Suprapubic skin (tissue), 4 donors: ENCODE measurements around the gene PDZD8. TPM values are rescaled to one million over a fixed set of nuclear protein-coding genes. Genes with fewer than 3 reads are reported as not detected.

Experiments used
- DNase-seq, 2 donors: peaks; one replicate each; pipeline ENCODE4 v3.0.0-alpha.2; 2019; ENCODE audit warnings: low spot score in 2 of 2
- H3K27ac ChIP-seq: fragments of 200-600 bp; sonication (generic); one replicate; pipeline ENCODE4 v1.5.1; 2019
- H3K27me3 ChIP-seq: fragments of 200-600 bp; sonication (generic); one replicate; pipeline ENCODE4 v1.5.1; 2019
- H3K36me3 ChIP-seq: fragments of 200-600 bp; sonication (generic); one replicate; pipeline ENCODE4 v1.5.1; 2019
- H3K4me1 ChIP-seq: fragments of 200-600 bp; sonication (generic); one replicate; pipeline ENCODE4 v1.5.1; 2019
- H3K4me3 ChIP-seq: fragments of 200-600 bp; sonication (generic); one replicate; pipeline ENCODE4 v1.5.1; 2019; ENCODE audit warnings: mild to moderate bottlenecking
- H3K9me3 ChIP-seq: fragments of 200-600 bp; sonication (generic); one replicate; pipeline ENCODE4 v1.5.1; 2019
- EP300 ChIP-seq: sonication (generic); formaldehyde crosslinking; IDR thresholded peaks from one replicate; pipeline ENCODE4 v1.6.1; 2017; ENCODE audit warnings: antibody characterized with exemption
- POLR2A ChIP-seq, 2 donors: fragments of 450-650 bp; IDR thresholded peaks; one replicate each; pipeline ENCODE4 v1.6.1; 2017; ENCODE audit warnings: antibody characterized with exemption in 2 of 2, mild to moderate bottlenecking in 2 of 2, moderate library complexity in 2 of 2
- POLR2AphosphoS5 ChIP-seq, 3 donors: sonication (generic); formaldehyde crosslinking; IDR thresholded peaks; one replicate each; pipeline ENCODE4 v1.6.1; 2017; ENCODE audit warnings: antibody characterized with exemption in 3 of 3
- WGBS: methylation state at CpG from one replicate; pipeline ENCODE4 v1.1.5; 2018; 5-methylcytosine and 5-hydroxymethylcytosine counted together
- total RNA-seq, 4 donors: library from RNA; depleted of rRNA; stranded (reverse); fragments of >200 nt; gene quantifications; one replicate each; pipeline ENCODE4 v1.1.0, GENCODE V29; 2016
- TF ChIP-seq, protein P1 (sequence below), 2 donors: fragments of 200-600 bp in 1 of 2; fragments of 450-650 bp in 1 of 2; sonication (generic) in 1 of 2; IDR thresholded peaks; one replicate each; pipeline ENCODE4 v1.5.1; 2016 to 2019; ENCODE audit warnings: antibody characterized with exemption in 2 of 2, mild to moderate bottlenecking in 1 of 2, moderate library complexity in 1 of 2

The PDZD8 gene
- total RNA-seq, 4 donors from 2014 or later: 23.7 to 46.2 (median 36.4) TPM

DNA sequence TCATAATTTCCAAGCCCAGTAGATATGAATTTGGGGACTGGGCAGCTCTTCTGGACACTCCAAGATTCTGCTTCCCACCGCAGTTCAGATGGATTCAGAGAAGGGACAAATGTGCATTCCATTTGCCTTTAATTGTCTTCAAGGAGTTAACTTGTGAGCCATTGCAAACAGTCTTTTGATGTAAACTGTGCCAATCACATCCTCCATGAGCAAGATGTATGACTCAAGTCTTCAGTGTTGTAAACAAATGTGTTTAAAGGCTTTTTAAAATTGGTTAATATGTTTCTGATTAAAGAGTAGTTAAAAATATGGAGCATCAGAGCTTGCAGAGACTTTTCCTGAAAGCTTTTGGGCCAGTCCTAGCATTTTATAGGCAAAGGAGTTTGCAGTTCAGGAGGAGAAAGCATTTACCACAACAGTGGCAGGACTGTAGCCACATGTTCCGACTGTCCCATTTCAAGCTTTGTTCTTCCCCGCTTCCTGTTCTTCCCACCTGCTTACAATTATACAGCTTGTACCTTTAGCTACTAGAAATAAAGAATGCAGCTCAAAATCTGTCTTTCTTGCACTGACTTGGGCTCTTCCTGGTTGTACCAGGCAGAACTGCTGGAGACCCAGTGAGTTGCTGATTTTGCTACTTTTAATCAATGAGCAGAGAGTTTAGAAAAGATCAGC, 128.1 kb downstream of the PDZD8 start:
- no peak overlapping the region for H3K4me3 ChIP-seq
- peaks cover 41% of the 10 kb centered on the region for H3K27me3 ChIP-seq
- H3K4me1 ChIP-seq: no peaks in the 10 kb centered on the region
- TF ChIP-seq POLR2AphosphoS5 (IDR thresholded peaks at IDR 0.05): no peak
- TF ChIP-seq EP300: no peak
- TF ChIP-seq, protein P1, sequence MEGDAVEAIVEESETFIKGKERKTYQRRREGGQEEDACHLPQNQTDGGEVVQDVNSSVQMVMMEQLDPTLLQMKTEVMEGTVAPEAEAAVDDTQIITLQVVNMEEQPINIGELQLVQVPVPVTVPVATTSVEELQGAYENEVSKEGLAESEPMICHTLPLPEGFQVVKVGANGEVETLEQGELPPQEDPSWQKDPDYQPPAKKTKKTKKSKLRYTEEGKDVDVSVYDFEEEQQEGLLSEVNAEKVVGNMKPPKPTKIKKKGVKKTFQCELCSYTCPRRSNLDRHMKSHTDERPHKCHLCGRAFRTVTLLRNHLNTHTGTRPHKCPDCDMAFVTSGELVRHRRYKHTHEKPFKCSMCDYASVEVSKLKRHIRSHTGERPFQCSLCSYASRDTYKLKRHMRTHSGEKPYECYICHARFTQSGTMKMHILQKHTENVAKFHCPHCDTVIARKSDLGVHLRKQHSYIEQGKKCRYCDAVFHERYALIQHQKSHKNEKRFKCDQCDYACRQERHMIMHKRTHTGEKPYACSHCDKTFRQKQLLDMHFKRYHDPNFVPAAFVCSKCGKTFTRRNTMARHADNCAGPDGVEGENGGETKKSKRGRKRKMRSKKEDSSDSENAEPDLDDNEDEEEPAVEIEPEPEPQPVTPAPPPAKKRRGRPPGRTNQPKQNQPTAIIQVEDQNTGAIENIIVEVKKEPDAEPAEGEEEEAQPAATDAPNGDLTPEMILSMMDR (IDR thresholded peaks at IDR 0.05): no peak
- TF ChIP-seq POLR2A (IDR thresholded peaks at IDR 0.05): no peak
- no peak for DNase-seq
- no peaks in the 10 kb centered on the region for H3K36me3 ChIP-seq
- WGBS: 68% methylated on average over 3 of the region's 3 CpGs
- no peak overlapping the region for H3K27ac ChIP-seq
- no peaks in the 10 kb centered on the region for H3K9me3 ChIP-seq

DNA sequence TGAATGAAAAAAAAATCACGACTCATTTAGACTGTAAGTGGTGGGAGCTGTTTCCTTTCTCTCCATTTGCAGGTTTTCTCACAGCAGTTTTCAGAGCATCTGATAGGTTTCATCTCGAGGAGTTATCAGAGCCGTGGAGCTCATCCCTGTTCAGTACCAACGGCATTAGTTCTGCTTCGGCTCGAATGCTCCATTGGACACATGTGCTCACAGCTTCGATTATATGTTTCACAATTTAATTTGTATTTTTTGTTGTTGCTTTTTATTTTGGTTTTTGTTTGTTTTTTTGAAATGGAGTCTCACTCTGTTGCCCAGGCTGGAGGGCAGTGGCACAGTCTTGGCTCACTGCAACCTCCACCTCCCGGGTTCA, 132.8 kb downstream of the PDZD8 start:
- no peaks in the 10 kb centered on the region for H3K9me3 ChIP-seq
- TF ChIP-seq, protein P1 (IDR thresholded peaks at IDR 0.05): no peak
- no peak for TF ChIP-seq POLR2AphosphoS5 (IDR thresholded peaks at IDR 0.05)
- TF ChIP-seq POLR2A (IDR thresholded peaks at IDR 0.05): no peak
- TF ChIP-seq EP300: no peak
- H3K36me3 ChIP-seq: no peaks in the 10 kb centered on the region
- peaks cover 12% of the 10 kb centered on the region for H3K4me1 ChIP-seq
- H3K27me3 ChIP-seq: peaks cover 75% of the 10 kb centered on the region
- DNase-seq: no peak
- H3K4me3 ChIP-seq: no peak overlapping the region
- WGBS: 85% methylated on average over 8 of the region's 8 CpGs
- no peak overlapping the region for H3K27ac ChIP-seq

DNA sequence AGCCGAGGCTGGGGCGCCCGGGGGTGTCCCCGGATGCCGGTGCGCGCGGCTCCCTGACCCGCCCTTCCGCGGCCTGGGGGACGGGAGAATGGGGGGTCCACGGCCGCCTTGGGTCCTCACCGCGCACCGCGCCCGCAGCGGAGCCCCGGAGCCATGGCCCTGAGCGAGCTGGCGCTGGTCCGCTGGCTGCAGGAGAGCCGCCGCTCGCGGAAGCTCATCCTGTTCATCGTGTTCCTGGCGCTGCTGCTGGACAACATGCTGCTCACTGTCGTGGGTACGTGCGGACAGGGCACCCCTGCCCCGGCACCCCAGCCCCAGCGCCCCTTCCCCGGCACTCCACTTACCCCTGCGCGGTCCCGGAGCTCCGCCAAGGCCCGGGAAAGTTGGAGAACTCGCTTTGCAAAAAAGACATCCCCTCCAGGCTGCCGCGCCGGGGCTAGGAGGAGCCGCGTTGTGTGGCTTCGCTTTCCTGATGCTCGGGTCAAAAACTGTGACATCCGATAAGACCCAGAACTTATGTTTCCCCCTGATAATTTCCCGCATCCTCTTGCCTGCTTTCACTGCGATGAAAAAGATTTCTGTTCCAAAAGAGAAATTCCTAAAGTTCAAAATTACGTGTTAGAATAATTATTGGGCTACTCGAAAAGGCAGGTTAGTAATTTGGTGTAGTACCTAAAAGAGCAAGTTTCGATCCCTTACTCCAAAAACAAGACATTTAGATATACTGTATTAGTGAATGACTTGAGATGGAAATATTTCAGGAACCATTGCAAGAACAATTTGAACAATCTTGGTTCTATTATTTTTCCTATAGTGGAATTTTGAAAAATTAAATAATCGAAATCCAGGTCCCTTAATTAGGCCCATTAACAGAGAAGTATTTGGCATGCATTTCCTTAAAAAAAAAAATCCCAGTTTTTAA, 133.4 kb downstream of the PDZD8 start:
- DNase-seq: no peak
- 12% methylated on average over 22 of the region's 56 CpGs for WGBS
- peaks cover 71% of the 10 kb centered on the region for H3K27me3 ChIP-seq

DNA sequence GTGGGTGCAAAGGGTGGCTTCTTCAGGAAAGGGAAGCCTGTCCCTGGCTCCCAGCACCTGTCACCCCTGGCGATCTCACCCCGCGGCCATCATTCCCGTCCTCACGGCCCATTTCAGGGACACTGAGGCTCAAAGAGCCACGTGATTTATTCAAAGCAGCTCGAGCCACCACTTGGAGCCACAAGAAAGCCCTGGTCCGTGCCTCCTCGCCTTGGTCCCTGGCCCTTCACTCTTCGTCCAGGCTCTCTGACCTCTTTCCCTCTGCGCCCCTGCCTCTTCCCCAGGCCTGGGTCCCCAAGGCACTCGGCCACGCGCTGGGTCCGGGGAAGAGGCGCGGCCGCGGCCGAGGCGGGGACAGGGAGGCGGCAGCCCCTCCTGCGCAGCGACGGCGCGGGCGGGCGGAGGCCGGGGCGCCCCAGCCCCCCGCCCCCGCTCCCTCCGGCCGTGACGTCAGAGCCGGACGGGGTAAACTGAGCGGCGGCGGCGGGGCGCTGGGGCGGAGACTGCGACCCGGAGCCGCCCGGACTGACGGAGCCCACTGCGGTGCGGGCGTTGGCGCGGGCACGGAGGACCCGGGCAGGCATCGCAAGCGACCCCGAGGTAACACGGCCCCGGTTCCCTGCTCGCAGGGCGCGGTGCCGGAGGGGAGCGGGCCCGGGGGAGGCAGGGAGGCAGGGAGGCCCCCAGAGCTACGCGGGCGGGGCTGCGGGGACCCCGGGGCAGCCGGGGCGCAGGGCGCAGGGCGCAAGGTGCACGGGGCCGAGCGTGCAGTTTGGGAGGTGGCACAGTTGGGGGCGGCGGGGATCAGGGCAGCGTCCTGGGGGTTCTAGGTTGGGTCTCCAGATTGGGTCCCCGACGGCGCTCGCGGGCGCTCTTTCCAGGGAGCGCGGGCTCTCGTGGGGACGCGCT, 134.4 kb downstream of the PDZD8 start, which contains the start of gene SLC18A2:
TSS of gene SLC18A2 (plus strand) at position 494 of the 909 bp plus-strand sequence. CDS start 580 bp downstream, outside the sequence.
- Histone ChIP-seq H3K4me1 (peaks cover 12% of the 10 kb centered on the region), H3K9me3 (no peaks in the 10 kb centered on the region), H3K27ac (no peak within 1 kb of the TSS), H3K36me3 (no peaks in the 10 kb centered on the region), H3K4me3 (peak within 1 kb of the TSS; percentile 36), H3K27me3 (peaks cover 73% of the 10 kb centered on the region)
- WGBS: 8% methylated on average over 5 of the region's 93 CpGs
- no peak for TF ChIP-seq POLR2A (IDR thresholded peaks at IDR 0.05)
- TF ChIP-seq POLR2AphosphoS5 (IDR thresholded peaks at IDR 0.05): no peak
- TF ChIP-seq EP300: no peak
- TF ChIP-seq, protein P1 (IDR thresholded peaks at IDR 0.05): no peak
- no peak for DNase-seq

More for the DNA sequence above, 133.4 kb downstream of the PDZD8 start:
- Histone ChIP-seq H3K4me1 (peaks cover 12% of the 10 kb centered on the region), H3K36me3 (no peaks in the 10 kb centered on the region), H3K4me3 (peak overlapping the region; percentile 36), H3K9me3 (no peaks in the 10 kb centered on the region), H3K27ac (no peak overlapping the region)
- TF ChIP-seq POLR2AphosphoS5 (IDR thresholded peaks at IDR 0.05): no peak
- TF ChIP-seq EP300: no peak
